HG02852 (cell line): ENCODE data around the gene OST4.

Experiments
- ATAC-seq: cut with Tn5 transposase; IDR thresholded peaks from one replicate; pipeline ENCODE4 v1.9.1; 2021; ENCODE audit warnings: mild to moderate bottlenecking, moderate library complexity; ENCODE audit not compliant: unreplicated experiment

Gene OST4

DNA sequence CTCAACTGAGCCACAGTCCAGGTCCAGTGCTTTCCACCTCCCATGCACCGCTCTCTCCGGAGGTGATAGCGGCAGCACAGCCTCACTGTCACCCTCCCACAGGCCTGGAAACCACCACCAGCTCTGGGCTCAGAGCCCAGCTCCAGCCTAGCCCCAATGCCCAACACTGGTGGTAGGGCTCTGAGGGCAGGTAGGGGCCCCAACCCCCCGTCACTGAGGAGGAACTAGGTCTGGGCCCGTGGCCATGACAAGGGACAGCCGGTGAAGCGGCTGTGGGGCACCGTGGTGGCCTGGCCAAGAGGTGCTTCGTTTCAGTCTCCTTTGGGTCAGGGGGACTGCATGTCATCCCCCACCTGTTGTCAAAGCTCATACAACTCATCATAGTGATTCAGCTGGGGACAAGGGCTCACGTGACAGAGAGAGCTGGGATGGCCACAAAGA, 44.2 kb downstream of the OST4 start:
- ATAC-seq: no peak

GRCh38 chr2:27025861-27026851, 45.3 kb downstream of the OST4 start:
- no peak for ATAC-seq

DNA sequence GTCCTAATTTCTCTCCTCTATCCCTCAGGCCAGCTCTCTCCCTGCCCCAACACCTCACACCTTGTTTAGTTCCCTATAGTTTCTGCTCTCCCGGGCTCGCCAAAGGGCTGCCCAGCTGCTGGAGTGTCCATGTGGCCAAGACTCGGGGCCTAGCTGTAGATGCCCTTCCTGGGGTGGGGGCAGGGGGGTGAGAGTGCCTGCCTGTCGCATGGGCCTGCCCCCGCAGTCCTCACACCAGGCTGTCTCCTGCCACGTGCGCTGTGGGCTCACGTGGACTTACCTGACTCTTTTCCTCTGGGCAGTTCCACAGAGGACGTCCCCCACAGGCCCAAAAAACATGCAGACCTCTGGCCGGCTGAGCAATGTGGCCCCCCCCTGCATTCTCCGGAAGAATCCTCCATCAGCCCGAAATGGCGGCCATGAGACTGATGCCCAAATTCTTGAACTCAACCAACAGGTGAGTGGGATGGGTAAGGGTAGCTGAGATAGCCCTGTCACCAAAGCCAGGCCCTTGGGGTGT, 46.1 kb downstream of the OST4 start:
- ATAC-seq: no peak

DNA sequence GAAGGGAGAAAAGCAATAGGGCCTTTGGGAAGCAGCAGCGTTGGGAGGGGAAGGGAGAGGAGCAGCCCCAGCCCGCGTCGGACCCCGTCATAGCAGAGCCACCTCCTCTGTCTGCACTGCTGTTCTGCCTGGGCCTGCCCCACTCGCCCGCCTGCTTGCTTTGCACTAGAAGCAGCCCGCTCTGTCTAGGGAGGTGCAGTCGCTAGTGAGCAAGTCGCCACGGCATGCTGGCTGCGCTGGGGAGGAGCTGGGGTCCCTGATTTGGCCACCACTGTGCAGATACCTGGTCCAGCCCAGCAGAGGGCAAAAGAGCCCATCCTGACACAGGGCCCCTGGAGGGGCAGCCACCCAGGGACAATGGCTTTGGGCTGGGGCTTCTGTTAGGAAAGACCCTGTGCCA, 46.6 kb downstream of the OST4 start:
- ATAC-seq: no peak

GRCh38 chr2:27024188-27024587, 47.3 kb downstream of the OST4 start:
- no peak for ATAC-seq

- no peak for ATAC-seq
These were observed 47.7 kb downstream of the OST4 start for GRCh38 chr2:27023740-27024139.

DNA sequence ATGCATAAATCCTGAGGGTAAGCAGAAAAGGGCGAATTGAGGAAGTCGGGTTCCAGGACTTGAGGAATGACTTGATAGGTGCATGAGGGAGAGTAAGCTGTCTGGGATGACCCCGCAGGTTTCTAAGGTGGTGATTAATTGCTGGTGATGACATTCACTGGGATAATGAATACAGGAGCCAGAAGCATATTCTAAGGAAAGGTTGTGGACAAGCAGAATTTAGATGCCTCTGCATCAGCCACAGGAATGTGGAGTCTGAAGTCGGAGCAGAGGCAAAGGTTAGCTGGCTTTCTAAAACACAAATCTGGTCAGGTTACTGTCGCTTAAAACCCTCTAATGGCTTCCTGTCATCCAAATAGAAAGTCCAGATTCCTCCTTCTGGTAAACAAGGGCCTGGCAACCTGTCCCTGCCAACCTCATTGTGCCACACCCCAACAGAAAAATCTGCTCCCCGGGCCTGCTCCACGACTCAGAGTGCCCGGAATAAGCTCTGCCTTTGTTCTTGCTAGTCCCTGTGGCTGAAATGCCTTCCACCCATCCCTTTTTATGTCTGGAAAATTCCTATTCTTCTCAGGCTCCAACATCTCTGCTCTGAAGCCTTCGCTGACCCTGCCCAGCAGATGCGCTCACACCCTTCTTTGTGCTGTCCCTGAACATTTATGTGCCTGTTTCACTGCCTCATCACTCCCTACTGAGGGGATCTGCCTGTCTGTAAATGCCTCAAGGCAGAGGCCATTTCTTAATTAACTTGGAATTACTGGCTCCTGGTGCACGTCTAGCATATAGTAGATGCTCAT, 50.0 kb downstream of the OST4 start:
- no peak for ATAC-seq
